IPS DF 6.9 (cell line): ENCODE results near the gene PHYKPL.

Experiments used
- DNase-seq: peaks from one replicate; pipeline ENCODE4 v3.0.0-alpha.2; 2013; ENCODE audit warnings: low read depth, low spot score
- H3K27ac ChIP-seq: one replicate; pipeline ENCODE4 v1.5.1; 2013; ENCODE audit warnings: low read length, control low read depth
- H3K27me3 ChIP-seq: 2 replicates; pipeline ENCODE4 v1.6.1; 2013; ENCODE audit warnings: mild to moderate bottlenecking, low read length; ENCODE audit not compliant: control insufficient read depth, insufficient read depth
- H3K36me3 ChIP-seq: 2 replicates; pipeline ENCODE4 v1.6.1; 2013; ENCODE audit warnings: low read length; ENCODE audit not compliant: control insufficient read depth, insufficient read depth
- H3K4me1 ChIP-seq: 2 replicates; pipeline ENCODE4 v1.6.1; 2013; ENCODE audit warnings: low read length; ENCODE audit not compliant: control insufficient read depth, insufficient read depth
- H3K4me3 ChIP-seq: 2 replicates; pipeline ENCODE4 v1.5.1; 2013; ENCODE audit warnings: mild to moderate bottlenecking, low read length
- H3K9me3 ChIP-seq: 2 replicates; pipeline ENCODE4 v1.6.1; 2013; ENCODE audit warnings: low read length, inconsistent platforms; ENCODE audit not compliant: control insufficient read depth, insufficient read depth
- WGBS: extraction: QIAGEN DNeasy Blood & Tissue Kit; methylation state at CpG from one replicate; pipeline ENCODE4 v1.1.7; 2013; ENCODE audit warnings: mixed read lengths, missing lambda C conversion rate; ENCODE audit not compliant: insufficient read length, insufficient coverage; 5-methylcytosine and 5-hydroxymethylcytosine counted together

PHYKPL gene

GRCh38 chr5:178214160-178214803 is 18.3 kb downstream of the PHYKPL start:
- no peak for DNase-seq
- no CpG with 5 or more reads among the region's 6 CpGs for WGBS
- Histone ChIP-seq H3K4me1 (0 out of 2 replicates have a peak, but pooled peaks cover 2% of the 10 kb centered on the region), H3K27ac (no peak overlapping the region), H3K9me3 (no peaks in the 10 kb centered on the region), H3K36me3 (peaks cover 49% of the 10 kb centered on the region), H3K27me3 (no peaks in the 10 kb centered on the region), H3K4me3 (no peak overlapping the region)

GRCh38 chr5:178213748-178214151 is 18.9 kb downstream of the PHYKPL start:
- peaks cover 55% of the 10 kb centered on the region for H3K36me3 ChIP-seq
- no peak overlapping the region for H3K27ac ChIP-seq
- peaks cover 2% of the 10 kb centered on the region; the same call in 1 of the 2 replicates for H3K4me1 ChIP-seq
- H3K9me3 ChIP-seq: no peaks in the 10 kb centered on the region
- no peak for DNase-seq
- no peaks in the 10 kb centered on the region for H3K27me3 ChIP-seq
- no peak overlapping the region for H3K4me3 ChIP-seq
- no CpG with 5 or more reads among the region's 8 CpGs for WGBS

GRCh38 chr5:178213003-178213461 is 19.6 kb downstream of the PHYKPL start:
- no peaks in the 10 kb centered on the region for H3K27me3 ChIP-seq
- H3K27ac ChIP-seq: no peak overlapping the region
- H3K4me1 ChIP-seq: peaks cover 2% of the 10 kb centered on the region; the same call in 1 of the 2 replicates
- no peaks in the 10 kb centered on the region for H3K9me3 ChIP-seq
- H3K36me3 ChIP-seq: peaks cover 59% of the 10 kb centered on the region
- no CpG with 5 or more reads among the region's 4 CpGs for WGBS
- no peak for DNase-seq
- H3K4me3 ChIP-seq: no peak overlapping the region

- H3K27me3 ChIP-seq: no peaks in the 10 kb centered on the region
- no peak for DNase-seq
- H3K27ac ChIP-seq: no peak overlapping the region
- no peaks in the 10 kb centered on the region for H3K9me3 ChIP-seq
- no CpG with 5 or more reads among the region's 3 CpGs for WGBS
- H3K4me1 ChIP-seq: peaks cover 2% of the 10 kb centered on the region; the same call in 1 of the 2 replicates
- H3K36me3 ChIP-seq: peaks cover 64% of the 10 kb centered on the region
- no peak overlapping the region for H3K4me3 ChIP-seq
These were observed 20.2 kb downstream of the PHYKPL start for GRCh38 chr5:178212241-178213002.

- Histone ChIP-seq H3K4me3 (no peak overlapping the region), H3K4me1 (peaks cover 2% of the 10 kb centered on the region; the same call in 1 of the 2 replicates), H3K27me3 (no peaks in the 10 kb centered on the region), H3K36me3 (peaks cover 74% of the 10 kb centered on the region), H3K9me3 (no peaks in the 10 kb centered on the region), H3K27ac (no peak overlapping the region)
- no CpG with 5 or more reads among the region's 8 CpGs for WGBS
- no peak for DNase-seq
These were observed 21.2 kb downstream of the PHYKPL start for GRCh38 chr5:178211095-178212048.

- no peaks in the 10 kb centered on the region for H3K27me3 ChIP-seq
- H3K27ac ChIP-seq: no peak overlapping the region
- peaks cover 76% of the 10 kb centered on the region for H3K36me3 ChIP-seq
- WGBS: no CpG with 5 or more reads among the region's 5 CpGs
- no peaks in the 10 kb centered on the region for H3K9me3 ChIP-seq
- H3K4me1 ChIP-seq: no peaks in the 10 kb centered on the region; the same call in 1 of the 2 replicates
- H3K4me3 ChIP-seq: no peak overlapping the region
- DNase-seq: no peak
These were observed 21.9 kb downstream of the PHYKPL start for GRCh38 chr5:178210686-178211085.

GRCh38 chr5:178210073-178210535 is 22.5 kb downstream of the PHYKPL start:
- Histone ChIP-seq H3K4me1 (no peaks in the 10 kb centered on the region; the same call in 1 of the 2 replicates), H3K9me3 (no peaks in the 10 kb centered on the region), H3K36me3 (peaks cover 73% of the 10 kb centered on the region), H3K27me3 (no peaks in the 10 kb centered on the region), H3K4me3 (no peak overlapping the region), H3K27ac (no peak overlapping the region)
- no CpG with 5 or more reads among the region's 18 CpGs for WGBS
- no peak for DNase-seq

- peaks cover 67% of the 10 kb centered on the region for H3K36me3 ChIP-seq
- no CpG with 5 or more reads among the region's 8 CpGs for WGBS
- no peak for DNase-seq
- no peak overlapping the region for H3K4me3 ChIP-seq
- no peak overlapping the region for H3K27ac ChIP-seq
- H3K4me1 ChIP-seq: no peaks in the 10 kb centered on the region; the same call in 1 of the 2 replicates
- no peaks in the 10 kb centered on the region for H3K27me3 ChIP-seq
- no peaks in the 10 kb centered on the region for H3K9me3 ChIP-seq
These were observed 23.1 kb downstream of the PHYKPL start for GRCh38 chr5:178209334-178210072.

GRCh38 chr5:178208540-178209227 is 23.9 kb downstream of the PHYKPL start:
- H3K9me3 ChIP-seq: no peaks in the 10 kb centered on the region
- H3K27ac ChIP-seq: no peak overlapping the region
- no CpG with 5 or more reads among the region's 5 CpGs for WGBS
- no peaks in the 10 kb centered on the region; the same call in 1 of the 2 replicates for H3K4me1 ChIP-seq
- no peak for DNase-seq
- no peaks in the 10 kb centered on the region for H3K27me3 ChIP-seq
- no peak overlapping the region for H3K4me3 ChIP-seq
- H3K36me3 ChIP-seq: peaks cover 64% of the 10 kb centered on the region
